Choroid plexus epithelial cell (primary cell): Measurements from ENCODE around the gene STK32A.
"Not testable (repeated sequence)": the region's sequence is repeated elsewhere in the genome, so short reads cannot be mapped to it uniquely, and the experiment has no call there.

Source experiments
- DNase-seq: peaks from one replicate; pipeline ENCODE4 v3.0.0-alpha.2; 2010; ENCODE audit warnings: low read depth
- H3K4me3 ChIP-seq: 2 replicates; pipeline ENCODE4 v1.5.1; 2011; ENCODE audit warnings: low read depth, mild to moderate bottlenecking, control low read depth, low read length, moderate library complexity
- CTCF ChIP-seq: conservative IDR thresholded peaks from 2 replicates; pipeline ENCODE4 v1.5.1; 2011; ENCODE audit warnings: low read depth, mild to moderate bottlenecking, control low read depth, inconsistent platforms, low read length, moderate library complexity

Gene STK32A

GRCh38 chr5:147359101-147359500 is 124.3 kb downstream of the STK32A start:
- peak; percentile 20 for DNase-seq
- no peak overlapping the region for H3K4me3 ChIP-seq
- no peak for TF ChIP-seq CTCF

GRCh38 chr5:147359581-147359980 is 124.8 kb downstream of the STK32A start:
- TF ChIP-seq CTCF = no peak
- DNase-seq = no peak
- H3K4me3 ChIP-seq = no peak overlapping the region

- TF ChIP-seq CTCF = no peak
- DNase-seq = no peak
Measured at GRCh38 chr5:147360816-147361215, 126.0 kb downstream of the STK32A start.

GRCh38 chr5:147361441-147362175 is 126.8 kb downstream of the STK32A start:
- TF ChIP-seq CTCF = no peak
- H3K4me3 ChIP-seq = no peak overlapping the region
- DNase-seq = no peak

More at GRCh38 chr5:147360816-147361215, 126.0 kb downstream of the STK32A start:
- H3K4me3 ChIP-seq = no peak overlapping the region

- not testable (repeated sequence) for DNase-seq, H3K4me3 ChIP-seq
Measured at GRCh38 chr5:147367381-147367780, 132.6 kb downstream of the STK32A start.

GRCh38 chr5:147369742-147370374 is 135.0 kb downstream of the STK32A start:
- H3K4me3 ChIP-seq = no peak overlapping the region
- DNase-seq = peak; percentile 47
- TF ChIP-seq CTCF = peak; percentile 60

GRCh38 chr5:147371290-147371689 is 136.5 kb downstream of the STK32A start:
- no peak overlapping the region for H3K4me3 ChIP-seq
- no peak for DNase-seq
- TF ChIP-seq CTCF = no peak
